Lung (tissue), 12 donors: ENCODE data around the gene LSAMP. TPM values are rescaled to one million over a fixed set of nuclear protein-coding genes. Genes with fewer than 3 reads are reported as not detected.
A peak's percentile ranks its signal among the peaks of the same experiment; 100 is the strongest.

Experiments
- ATAC-seq: fragments of 200-7000 bp; cut with Tn5 transposase; one replicate; pipeline ENCODE4 v1.9.1; 2020; ENCODE audit warnings: moderate number of reproducible peaks; ENCODE audit not compliant: insufficient read depth, low FRiP score
- DNase-seq, 3 donors: peaks; one replicate each; pipeline ENCODE4 v3.0.0-alpha.2; 2013 to 2017
- H3K27ac ChIP-seq, 2 donors: one replicate each; pipeline ENCODE4 v1.5.1; 2013; ENCODE audit warnings: mild to moderate bottlenecking in 2 of 2, moderate library complexity in 2 of 2, control low read depth in 1 of 2, inconsistent platforms in 1 of 2, low read depth in 1 of 2, low read length in 1 of 2
- H3K27me3 ChIP-seq, 3 donors: one replicate each; pipeline ENCODE4 v1.5.1; 2013; ENCODE audit warnings: low read length in 2 of 3; ENCODE audit not compliant: control insufficient read depth in 3 of 3, insufficient read depth in 3 of 3
- H3K36me3 ChIP-seq, 4 donors: one replicate each; pipeline ENCODE4 v1.5.1; 2013; ENCODE audit warnings: low read length in 4 of 4, mild to moderate bottlenecking in 1 of 4, moderate library complexity in 1 of 4; ENCODE audit not compliant: control insufficient read depth in 4 of 4, insufficient read depth in 4 of 4
- H3K4me1 ChIP-seq, 5 donors: one replicate each; pipeline ENCODE4 v1.5.1; 2013; ENCODE audit warnings: low read length in 5 of 5, mild to moderate bottlenecking in 2 of 5, moderate library complexity in 1 of 5; ENCODE audit not compliant: control insufficient read depth in 5 of 5, insufficient read depth in 5 of 5
- H3K4me3 ChIP-seq: one replicate; pipeline ENCODE4 v1.5.1; 2013; ENCODE audit warnings: mild to moderate bottlenecking, control low read depth, moderate library complexity
- H3K9ac ChIP-seq, 2 donors: one replicate each; pipeline ENCODE4 v1.5.1; 2013; ENCODE audit warnings: low read length in 2 of 2, control low read depth in 1 of 2; ENCODE audit not compliant: insufficient read depth in 1 of 2
- H3K9me3 ChIP-seq, 4 donors: one replicate each; pipeline ENCODE4 v1.5.1; 2013; ENCODE audit warnings: low read length in 3 of 4, mild to moderate bottlenecking in 1 of 4, moderate library complexity in 1 of 4; ENCODE audit not compliant: control insufficient read depth in 4 of 4, insufficient read depth in 3 of 4
- CTCF ChIP-seq: IDR thresholded peaks from 2 replicates; pipeline ENCODE4 v1.5.1; 2012; ENCODE audit warnings: mild to moderate bottlenecking; ENCODE audit errors: control extremely low read depth, extremely low read depth
- WGBS, 2 donors: extraction: QIAGEN DNeasy Blood & Tissue Kit; methylation state at CpG; one replicate each; pipeline ENCODE4 v1.1.7; 2013; 5-methylcytosine and 5-hydroxymethylcytosine counted together
- polyA plus RNA-seq, 2 donors: library from polyadenylated mRNA; stranded (reverse); fragments of 200-250 nt; gene quantifications; one replicate each; pipeline ENCODE4 v1.2.1, GENCODE V29; 2013
- total RNA-seq, 2 donors: library from RNA; depleted of rRNA in 1 of 2; stranded (reverse); fragments of >200 nt in 1 of 2; gene quantifications; one replicate each; pipeline ENCODE4 v1.2.1, GENCODE V29; 2014 to 2021
- donor health status: control.
- donor health status: control.
- donor health status: Bipolar disorder and iron deficiency.
- donor health status: healthy.
- donor health status: DM: yes; HTN: yes; CAD: no.

LSAMP gene
- total and polyA plus RNA-seq, 4 donors: 1.6 to 21.9 (median 9.5) TPM

GRCh38 chr3:116259984-116260383, 185.3 kb downstream of the LSAMP start:
- DNase-seq (no peak), ATAC-seq (no peak)
- no peak for TF ChIP-seq CTCF
- H3K4me1 ChIP-seq: peaks cover 0 to 26% (median 0%) of the 10 kb centered on the region in 5 donors
- no peak overlapping the region for H3K27ac ChIP-seq
- no peaks in the 10 kb centered on the region for H3K9me3 ChIP-seq
- no peaks in the 10 kb centered on the region for H3K27me3 ChIP-seq
- H3K36me3 ChIP-seq: no peaks in the 10 kb centered on the region
- H3K9ac ChIP-seq: no peak overlapping the region
- no peak overlapping the region for H3K4me3 ChIP-seq

GRCh38 chr3:116256843-116257485, 188.3 kb downstream of the LSAMP start:
- no peak overlapping the region for H3K27ac ChIP-seq
- ATAC-seq: no peak
- no peak for TF ChIP-seq CTCF
- no peaks in the 10 kb centered on the region for H3K9me3 ChIP-seq
- no peaks in the 10 kb centered on the region for H3K27me3 ChIP-seq
- WGBS, 2 donors: 58 to 69% methylated on average over 4 of the region's 4 CpGs
- no peak for DNase-seq
- no peaks in the 10 kb centered on the region for H3K36me3 ChIP-seq
- H3K4me1 ChIP-seq: peaks cover 0 to 32% (median 0%) of the 10 kb centered on the region in 5 donors
- H3K9ac ChIP-seq: no peak overlapping the region
- no peak overlapping the region for H3K4me3 ChIP-seq

- Histone ChIP-seq H3K4me1 (peaks cover 0 to 37% (median 0%) of the 10 kb centered on the region in 5 donors), H3K9ac (no peak overlapping the region), H3K27me3 (no peaks in the 10 kb centered on the region), H3K36me3 (no peaks in the 10 kb centered on the region), H3K4me3 (no peak overlapping the region), H3K27ac (no peak overlapping the region), H3K9me3 (no peaks in the 10 kb centered on the region)
- 78 to 86% methylated on average over 3 of the region's 3 CpGs for WGBS, 2 donors
- DNase-seq (peak in 2 of 3 donors; percentile 65 to 85), ATAC-seq (no peak)
- no peak for TF ChIP-seq CTCF
Measured at GRCh38 chr3:116254541-116254940, 190.7 kb downstream of the LSAMP start.

GRCh38 chr3:116253511-116253910, 191.8 kb downstream of the LSAMP start:
- Histone ChIP-seq H3K4me3 (no peak overlapping the region), H3K9me3 (no peaks in the 10 kb centered on the region), H3K9ac (no peak overlapping the region), H3K27ac (no peak overlapping the region), H3K36me3 (no peaks in the 10 kb centered on the region), H3K4me1 (peaks cover 0 to 37% (median 0%) of the 10 kb centered on the region in 5 donors), H3K27me3 (no peaks in the 10 kb centered on the region)
- no peak for DNase-seq
- 25 to 27% methylated on average over 4 of the region's 4 CpGs for WGBS, 2 donors
- no peak for ATAC-seq
- no peak for TF ChIP-seq CTCF
